HUES64 (cell line): ENCODE data around the gene SNED1.

Experiments used
- H3K27ac ChIP-seq: 2 replicates; pipeline ENCODE4 v1.7.0; 2013; ENCODE audit warnings: low read depth, low read length, inconsistent platforms
- H3K27me3 ChIP-seq: 2 replicates; pipeline ENCODE4 v1.6.1; 2013; ENCODE audit warnings: mild to moderate bottlenecking, low read length; ENCODE audit not compliant: insufficient read depth
- H3K36me3 ChIP-seq: 2 replicates; pipeline ENCODE4 v1.6.1; 2013; ENCODE audit warnings: mild to moderate bottlenecking, low read length; ENCODE audit not compliant: insufficient read depth
- H3K4me1 ChIP-seq: 2 replicates; pipeline ENCODE4 v1.6.1; 2013; ENCODE audit warnings: mild to moderate bottlenecking, low read length, moderate library complexity; ENCODE audit not compliant: insufficient read depth
- H3K4me3 ChIP-seq: 2 replicates; pipeline ENCODE4 v1.5.1; 2013; ENCODE audit warnings: mild to moderate bottlenecking, low read length, moderate library complexity
- H3K9ac ChIP-seq: 2 replicates; pipeline ENCODE4 v1.6.1; 2013; ENCODE audit warnings: mild to moderate bottlenecking, low read depth, low read length
- H3K9me3 ChIP-seq: 2 replicates; pipeline ENCODE4 v1.6.1; 2013; ENCODE audit warnings: low read depth, low read length; ENCODE audit not compliant: insufficient read depth
- WGBS: fragments of 150-250, 120-280 bp; methylation state at CpG from one replicate; pipeline ENCODE4 v1.1.7; 2013; ENCODE audit warnings: missing lambda C conversion rate; 5-methylcytosine and 5-hydroxymethylcytosine counted together

The SNED1 gene

DNA sequence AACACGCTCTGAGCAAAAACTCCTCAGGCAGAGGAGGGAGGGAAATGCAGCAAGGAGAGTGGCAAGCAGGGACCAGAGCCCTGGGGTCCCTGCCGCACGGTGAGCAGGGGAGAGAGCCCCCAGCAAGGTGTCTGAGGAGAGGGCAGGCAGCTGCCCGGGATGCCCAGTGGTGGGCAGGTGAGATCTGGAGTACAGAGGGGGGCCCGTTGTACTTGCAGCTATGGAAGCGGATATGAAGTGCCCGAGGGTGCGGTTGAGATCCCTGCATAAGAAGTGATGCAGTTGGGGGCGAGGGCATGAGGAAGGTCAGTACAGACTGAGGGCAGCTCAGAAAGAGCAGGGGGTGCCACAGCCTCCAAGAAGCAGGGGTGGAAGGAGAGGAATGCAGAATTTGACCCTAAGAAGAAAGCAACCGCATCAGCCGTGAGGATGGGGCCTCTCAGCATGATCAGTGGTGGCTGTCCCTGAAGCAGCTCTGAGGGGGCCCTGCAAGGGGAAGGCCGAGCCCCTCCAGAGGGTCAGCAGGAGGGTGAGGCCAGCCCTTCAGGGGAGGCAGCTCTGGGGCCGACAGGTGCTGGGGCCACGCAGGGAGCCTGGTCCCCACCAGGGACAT, 74.2 kb downstream of the SNED1 start:
- 89% methylated on average over 14 of the region's 14 CpGs for WGBS
- H3K9me3 ChIP-seq, result no peaks in the 10 kb centered on the region
- no peak overlapping the region for H3K9ac ChIP-seq
- H3K27me3 ChIP-seq, result no peaks in the 10 kb centered on the region
- no peak overlapping the region for H3K4me3 ChIP-seq
- no peaks in the 10 kb centered on the region for H3K36me3 ChIP-seq
- no peaks in the 10 kb centered on the region for H3K4me1 ChIP-seq
- no peak overlapping the region for H3K27ac ChIP-seq

DNA sequence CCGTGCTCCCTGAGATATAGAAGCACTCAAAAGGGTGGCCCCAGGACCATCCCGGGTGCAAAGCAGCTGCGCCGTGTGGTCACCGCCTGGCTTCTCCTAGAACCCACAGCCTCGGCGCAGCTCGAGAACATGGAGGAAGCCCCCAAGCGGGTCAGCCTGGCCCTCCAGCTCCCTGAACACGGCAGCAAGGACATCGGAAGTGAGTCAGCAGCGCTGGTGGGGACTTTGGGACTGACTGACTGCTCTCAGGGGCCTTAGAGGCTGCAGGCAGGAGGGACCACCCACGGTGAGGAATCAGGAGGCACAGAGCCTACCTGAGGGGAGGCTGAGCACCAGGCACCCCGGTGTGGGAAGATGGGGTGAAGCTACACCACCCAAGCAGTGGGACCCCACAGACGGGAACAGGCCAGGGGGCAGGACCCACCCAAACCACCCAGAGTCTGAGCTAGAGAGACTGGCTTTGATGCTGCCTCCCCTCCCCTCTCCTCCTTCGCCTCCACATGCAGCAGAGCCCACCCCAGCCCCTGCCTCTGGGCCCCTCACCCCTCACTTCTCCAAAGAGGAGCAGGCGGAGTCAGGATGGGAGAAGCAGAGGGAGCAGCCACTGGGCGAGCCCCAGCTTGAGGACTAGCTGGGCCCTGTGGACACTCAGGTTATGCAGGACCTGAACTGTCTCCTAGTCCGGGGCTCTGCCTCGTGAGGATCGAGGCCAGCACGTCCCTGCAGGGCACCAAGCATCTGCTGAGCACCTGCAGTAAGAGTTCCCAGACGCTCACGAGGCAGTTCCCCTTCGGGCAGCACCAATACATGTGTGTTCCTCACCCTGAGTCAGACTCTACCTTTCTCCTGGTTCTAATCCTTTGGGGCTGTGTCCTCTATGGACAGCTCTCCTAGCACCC, 75.0 kb downstream of the SNED1 start:
- Histone ChIP-seq H3K36me3 (no peaks in the 10 kb centered on the region), H3K9ac (no peak overlapping the region), H3K4me1 (no peaks in the 10 kb centered on the region), H3K9me3 (no peaks in the 10 kb centered on the region), H3K27me3 (no peaks in the 10 kb centered on the region), H3K27ac (no peak overlapping the region), H3K4me3 (no peak overlapping the region)
- WGBS, result 85% methylated on average over 25 of the region's 25 CpGs

DNA sequence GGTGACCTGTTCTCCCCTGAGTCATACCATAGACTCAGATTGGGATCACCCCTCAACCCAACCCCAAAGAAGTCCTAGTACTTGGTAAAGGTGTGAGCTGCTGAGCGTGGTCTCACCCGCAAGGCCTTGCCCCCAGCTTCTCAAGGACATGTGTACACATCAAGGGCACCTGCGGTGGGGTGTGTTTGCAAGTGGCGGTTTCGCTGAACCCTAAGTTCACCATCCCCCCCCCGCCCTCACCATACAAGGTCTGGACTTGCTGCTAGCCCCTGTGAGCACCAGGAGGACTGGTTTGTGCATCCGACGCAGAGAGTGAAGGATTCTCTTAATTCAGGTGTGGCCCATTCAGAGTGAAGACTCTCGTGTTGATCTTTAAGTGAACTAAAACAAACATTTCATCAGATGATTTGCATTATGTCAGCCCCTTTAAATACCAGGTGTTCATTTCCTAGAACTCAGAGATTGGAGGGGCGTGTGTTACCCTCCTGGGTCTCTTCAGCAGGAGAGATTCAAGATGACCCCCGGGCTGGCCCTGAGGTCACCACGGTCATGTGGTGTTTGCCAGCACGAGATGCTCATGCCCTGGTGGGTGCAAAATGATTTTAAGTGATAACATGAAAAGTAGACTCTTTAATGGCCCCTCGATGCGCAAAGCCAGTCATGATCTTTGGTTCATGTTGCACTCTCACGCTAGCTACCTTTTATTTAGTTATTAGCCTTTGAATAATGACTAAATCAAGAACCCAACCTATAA, 75.8 kb downstream of the SNED1 start:
- 93% methylated on average over 16 of the region's 16 CpGs for WGBS
- Histone ChIP-seq H3K27ac (no peak overlapping the region), H3K4me1 (no peaks in the 10 kb centered on the region), H3K9ac (no peak overlapping the region), H3K27me3 (no peaks in the 10 kb centered on the region), H3K36me3 (no peaks in the 10 kb centered on the region), H3K4me3 (no peak overlapping the region), H3K9me3 (no peaks in the 10 kb centered on the region)

DNA sequence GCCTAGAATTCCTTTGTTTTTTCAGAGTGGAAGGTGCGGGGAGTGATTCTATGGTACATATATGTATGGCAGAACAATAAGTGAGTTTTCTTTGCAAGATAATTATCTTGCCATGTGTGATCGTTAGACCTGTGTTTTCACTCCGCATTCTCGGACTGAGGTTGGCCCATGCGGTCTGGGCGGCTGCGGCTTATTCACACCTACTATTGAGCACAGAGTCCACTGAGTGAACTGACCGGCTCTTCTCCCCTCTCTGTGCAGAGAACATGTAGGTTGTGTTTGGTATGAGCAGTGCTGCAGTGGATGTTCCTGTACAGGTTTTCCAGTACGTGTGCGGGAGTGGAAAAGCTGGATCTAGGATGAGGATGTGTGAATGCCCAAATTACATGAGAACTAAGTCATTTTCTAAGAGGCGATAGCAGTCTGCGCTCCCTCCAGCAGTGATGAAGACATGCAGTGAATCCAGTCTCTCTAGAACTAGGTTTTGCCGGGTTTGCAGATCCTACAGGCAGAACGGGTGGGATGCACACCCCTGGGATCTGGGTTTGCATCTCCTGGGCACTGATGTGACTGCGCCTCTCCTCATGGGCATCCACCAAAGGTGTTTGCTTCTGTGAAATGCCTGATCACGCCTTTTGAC, 76.6 kb downstream of the SNED1 start:
- 96% methylated on average over 15 of the region's 16 CpGs for WGBS
- Histone ChIP-seq H3K9ac (no peak overlapping the region), H3K9me3 (no peaks in the 10 kb centered on the region), H3K4me3 (no peak overlapping the region), H3K27me3 (no peaks in the 10 kb centered on the region), H3K27ac (no peak overlapping the region), H3K4me1 (no peaks in the 10 kb centered on the region), H3K36me3 (no peaks in the 10 kb centered on the region)

DNA sequence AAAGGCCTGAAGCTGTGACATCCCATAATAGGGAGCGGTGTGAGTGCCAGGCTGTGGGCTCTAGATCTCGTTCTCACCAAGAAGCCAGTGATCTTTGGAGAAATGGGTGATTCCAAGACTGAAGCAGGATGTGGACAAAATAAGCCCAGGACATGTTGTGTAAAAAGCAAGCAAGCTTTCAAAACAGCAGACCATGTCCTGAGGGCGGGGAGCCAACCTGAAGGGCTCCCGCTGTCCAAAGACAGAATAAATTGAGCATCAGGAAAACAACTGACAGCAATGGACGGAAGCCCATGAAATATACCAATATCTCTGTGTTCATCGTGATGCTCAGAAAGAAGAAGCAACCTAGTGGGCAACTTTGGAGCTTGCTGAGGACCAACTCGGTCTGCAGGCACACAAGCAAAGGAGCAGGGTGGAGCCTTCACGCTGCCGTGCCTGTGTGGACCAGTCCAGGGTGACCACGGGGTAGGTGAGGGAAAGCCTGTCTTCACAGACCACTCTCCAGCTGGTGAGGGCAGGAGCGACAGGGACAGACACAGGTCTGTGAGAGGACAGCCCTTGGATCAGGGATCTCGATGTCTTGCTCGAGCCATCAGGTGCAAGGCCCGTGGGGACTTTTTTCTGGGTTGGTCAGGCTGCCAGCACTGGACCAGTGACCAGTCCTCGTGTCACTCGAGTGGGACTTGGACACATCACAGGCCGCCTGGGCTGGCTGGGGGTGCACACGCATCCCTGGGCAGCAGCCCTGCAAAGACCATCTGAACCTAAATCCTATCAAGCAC, 82.2 kb downstream of the SNED1 start:
- 94% methylated on average over 18 of the region's 18 CpGs for WGBS

DNA sequence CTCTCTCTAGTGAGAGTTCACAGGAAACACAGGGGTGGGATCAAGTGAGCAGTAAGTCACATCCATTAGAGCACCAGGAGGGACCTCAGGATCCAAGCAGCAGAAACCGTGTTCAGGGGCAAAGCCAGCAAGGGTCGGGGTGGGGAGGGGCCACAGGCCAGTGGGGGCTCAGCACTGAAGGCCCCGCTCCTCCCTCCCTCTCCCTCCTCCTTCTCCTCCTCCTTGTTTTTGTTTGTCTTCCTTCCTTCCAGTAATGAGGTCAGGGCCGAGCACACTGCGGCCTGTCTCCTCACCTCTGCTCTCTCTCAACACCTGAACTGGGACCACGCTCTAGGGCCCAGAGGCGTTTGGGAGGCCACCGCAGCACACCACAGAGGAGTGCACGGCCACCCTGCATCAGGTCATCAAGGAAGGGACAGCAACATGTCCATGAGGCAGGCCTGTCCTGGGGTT, 82.8 kb downstream of the SNED1 start:
- no peak overlapping the region for H3K27ac ChIP-seq
- no peak overlapping the region for H3K4me3 ChIP-seq
- H3K36me3 ChIP-seq, result peaks cover under 1% of the 10 kb centered on the region; the same call in 1 of the 2 replicates
- no peak overlapping the region for H3K9ac ChIP-seq
- no peaks in the 10 kb centered on the region for H3K9me3 ChIP-seq
- WGBS, result 86% methylated on average over 9 of the region's 9 CpGs
- H3K4me1 ChIP-seq, result no peaks in the 10 kb centered on the region
- H3K27me3 ChIP-seq, result no peaks in the 10 kb centered on the region

More for the DNA sequence above, 82.2 kb downstream of the SNED1 start:
- Histone ChIP-seq H3K27me3 (no peaks in the 10 kb centered on the region), H3K9ac (no peak overlapping the region), H3K4me3 (no peak overlapping the region), H3K4me1 (no peaks in the 10 kb centered on the region), H3K36me3 (no peaks in the 10 kb centered on the region), H3K27ac (no peak overlapping the region), H3K9me3 (no peaks in the 10 kb centered on the region)

DNA sequence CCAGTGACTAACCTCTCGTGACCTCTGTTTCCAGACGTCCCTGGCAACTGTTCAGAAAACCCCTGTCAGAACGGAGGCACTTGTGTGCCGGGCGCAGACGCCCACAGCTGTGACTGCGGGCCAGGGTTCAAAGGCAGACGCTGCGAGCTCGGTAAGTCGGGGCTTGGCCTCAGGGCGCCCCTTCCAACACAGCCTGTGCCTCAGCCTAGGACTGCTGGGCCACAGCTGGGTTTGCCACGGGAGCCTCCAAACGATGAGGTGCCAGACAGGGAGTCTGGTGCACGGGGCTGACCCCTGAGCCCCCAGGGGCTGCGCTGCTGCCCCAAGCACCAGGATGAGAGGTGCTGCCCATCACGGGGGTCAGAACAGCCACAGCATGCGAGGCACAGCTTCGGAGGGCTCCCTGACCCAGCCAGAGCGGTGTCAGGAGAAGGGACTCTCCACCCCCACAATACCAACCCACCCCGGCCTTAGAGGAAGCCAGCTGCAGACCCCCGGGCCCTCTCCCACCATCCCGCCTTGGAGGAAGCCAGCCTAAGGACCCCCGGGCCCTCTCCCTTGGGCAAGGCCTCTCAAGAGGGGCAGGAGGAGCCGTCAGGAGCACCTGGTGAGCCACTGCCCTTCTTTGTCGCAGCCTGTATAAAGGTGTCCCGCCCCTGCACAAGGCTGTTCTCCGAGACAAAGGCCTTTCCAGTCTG, 83.4 kb downstream of the SNED1 start:
- no peak overlapping the region for H3K4me3 ChIP-seq
- H3K27ac ChIP-seq, result no peak overlapping the region
- WGBS, result 89% methylated on average over 28 of the region's 28 CpGs
- H3K27me3 ChIP-seq, result no peaks in the 10 kb centered on the region
- H3K4me1 ChIP-seq, result no peaks in the 10 kb centered on the region
- H3K36me3 ChIP-seq, result peaks cover 7% of the 10 kb centered on the region
- no peak overlapping the region for H3K9ac ChIP-seq
- no peaks in the 10 kb centered on the region for H3K9me3 ChIP-seq

DNA sequence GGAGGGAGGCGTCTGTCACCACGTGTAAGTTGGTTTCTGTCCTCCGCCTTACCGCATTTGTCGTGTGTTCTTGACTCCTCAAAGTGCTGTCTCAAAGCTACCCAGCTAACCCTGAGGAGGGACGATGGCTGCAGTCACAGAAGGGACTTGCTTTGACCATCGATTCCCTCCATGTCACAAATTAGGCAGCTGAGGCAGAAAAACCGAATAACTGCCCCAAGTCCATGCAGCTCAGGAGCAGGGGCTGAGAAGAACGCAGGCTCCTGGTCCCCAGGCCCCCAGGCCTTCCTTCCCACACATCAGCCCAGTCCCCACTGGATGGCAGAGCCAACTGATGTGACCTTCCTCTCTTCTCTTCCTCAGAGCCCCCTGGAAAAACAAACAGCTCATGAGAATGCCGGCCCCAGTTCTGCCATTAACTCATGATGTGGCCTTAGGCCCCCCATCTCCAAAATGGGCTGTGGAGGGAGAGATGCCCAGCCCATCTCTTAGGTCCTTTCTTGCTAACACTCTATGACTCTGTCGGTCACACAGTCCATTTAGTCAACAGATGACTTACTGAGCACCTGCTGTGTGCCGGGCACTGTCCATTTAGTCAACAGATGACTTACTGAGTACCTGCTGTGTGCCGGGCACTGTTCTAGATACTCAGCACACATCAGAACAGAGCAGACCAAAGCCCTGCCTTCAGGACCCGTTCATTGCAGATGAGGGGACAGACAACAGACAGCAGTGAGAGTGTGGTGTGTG, 84.1 kb downstream of the SNED1 start:
- H3K9ac ChIP-seq, result no peak overlapping the region
- H3K9me3 ChIP-seq, result no peaks in the 10 kb centered on the region
- H3K4me1 ChIP-seq, result no peaks in the 10 kb centered on the region
- H3K4me3 ChIP-seq, result no peak overlapping the region
- WGBS, result 87% methylated on average over 14 of the region's 14 CpGs
- H3K27me3 ChIP-seq, result no peaks in the 10 kb centered on the region
- peaks cover 13% of the 10 kb centered on the region for H3K36me3 ChIP-seq
- no peak overlapping the region for H3K27ac ChIP-seq

DNA sequence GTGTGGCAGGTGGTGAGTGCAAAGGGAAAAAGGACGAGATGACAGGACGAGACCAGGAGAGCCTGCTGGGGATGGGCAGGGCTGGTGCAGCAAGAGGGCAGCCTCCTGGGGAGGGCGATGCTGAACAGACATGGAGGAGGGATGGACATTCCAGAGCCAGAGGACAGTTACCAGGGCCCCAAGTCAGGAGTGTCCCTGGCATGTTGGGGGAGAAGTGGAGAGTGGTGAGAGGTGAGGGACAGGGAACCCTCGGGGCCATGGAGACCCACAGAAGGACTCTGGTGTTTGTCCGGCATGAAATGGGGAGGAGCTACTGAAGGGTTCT, 84.6 kb downstream of the SNED1 start:
- Histone ChIP-seq H3K4me3 (no peak overlapping the region), H3K9me3 (no peaks in the 10 kb centered on the region), H3K27ac (no peak overlapping the region), H3K27me3 (no peaks in the 10 kb centered on the region), H3K4me1 (no peaks in the 10 kb centered on the region), H3K9ac (no peak overlapping the region), H3K36me3 (peaks cover 19% of the 10 kb centered on the region)
- 85% methylated on average over 5 of the region's 5 CpGs for whole genome bisulfite sequencing
